Hepatocyte (in vitro differentiated cells): ENCODE data around the gene AREL1.

ENCODE experiments used
- CTCF ChIP-seq: fragments of 200-600 bp; sonication (generic); IDR thresholded peaks from 2 replicates; pipeline ENCODE4 v1.5.1; 2016; ENCODE audit warnings: antibody characterized with exemption, mild to moderate bottlenecking; ENCODE audit not compliant: poor library complexity
- EZH2 ChIP-seq: fragments of 200-600 bp; sonication (generic); IDR thresholded peaks from 2 replicates; pipeline ENCODE4 v1.6.1; 2016; ENCODE audit warnings: antibody characterized with exemption, mild to moderate bottlenecking, borderline replicate concordance
- EZH2phosphoT487 ChIP-seq: fragments of 200-600 bp; sonication (generic); IDR thresholded peaks from one replicate; pipeline ENCODE4 v1.6.1; 2018; ENCODE audit warnings: antibody characterized with exemption, mild to moderate bottlenecking, low read depth, moderate library complexity; ENCODE audit not compliant: unreplicated experiment, severe bottlenecking

GRCh38 chr14:74673768-74674167, 39.1 kb downstream of the AREL1 start:
- TF ChIP-seq CTCF = no peak
- TF ChIP-seq EZH2 = no peak
- TF ChIP-seq EZH2phosphoT487 = no peak
